ENCODE data around the gene ITGA2B.
"Not testable (repeated sequence)": the region's sequence is repeated elsewhere in the genome, so short reads cannot be mapped to it uniquely, and the experiment has no call there.

GRCh38 chr17:44330263-44330662 lies 59.2 kb downstream of the ITGA2B start:
- TF ChIP-seq, protein P1, sequence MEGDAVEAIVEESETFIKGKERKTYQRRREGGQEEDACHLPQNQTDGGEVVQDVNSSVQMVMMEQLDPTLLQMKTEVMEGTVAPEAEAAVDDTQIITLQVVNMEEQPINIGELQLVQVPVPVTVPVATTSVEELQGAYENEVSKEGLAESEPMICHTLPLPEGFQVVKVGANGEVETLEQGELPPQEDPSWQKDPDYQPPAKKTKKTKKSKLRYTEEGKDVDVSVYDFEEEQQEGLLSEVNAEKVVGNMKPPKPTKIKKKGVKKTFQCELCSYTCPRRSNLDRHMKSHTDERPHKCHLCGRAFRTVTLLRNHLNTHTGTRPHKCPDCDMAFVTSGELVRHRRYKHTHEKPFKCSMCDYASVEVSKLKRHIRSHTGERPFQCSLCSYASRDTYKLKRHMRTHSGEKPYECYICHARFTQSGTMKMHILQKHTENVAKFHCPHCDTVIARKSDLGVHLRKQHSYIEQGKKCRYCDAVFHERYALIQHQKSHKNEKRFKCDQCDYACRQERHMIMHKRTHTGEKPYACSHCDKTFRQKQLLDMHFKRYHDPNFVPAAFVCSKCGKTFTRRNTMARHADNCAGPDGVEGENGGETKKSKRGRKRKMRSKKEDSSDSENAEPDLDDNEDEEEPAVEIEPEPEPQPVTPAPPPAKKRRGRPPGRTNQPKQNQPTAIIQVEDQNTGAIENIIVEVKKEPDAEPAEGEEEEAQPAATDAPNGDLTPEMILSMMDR (conservative IDR thresholded peaks at IDR 0.05; ENCODE audit: low read depth, low read length) = not testable (repeated sequence)
- not testable (repeated sequence) for TF ChIP-seq FOS (IDR thresholded peaks at IDR 0.05; ENCODE audit: low read depth, low read length); MXI1 (IDR thresholded peaks at IDR 0.05; ENCODE audit: borderline replicate concordance, low read depth, low read length); MAFK (IDR thresholded peaks at IDR 0.05; ENCODE audit: low read depth, low read length)
